ENCODE measurements around the gene ZFP36L2. TPM values are rescaled to one million over a fixed set of nuclear protein-coding genes. Genes with fewer than 3 reads are reported as not detected.

ZFP36L2 gene
- total and polyA plus RNA-seq, 9 of the 15 experiments (the other 6 are each of a cell fraction or from before 2014, with no cell fraction given), result 4.1 to 60.6 (median 20.3) TPM

GRCh38 chr2:43178055-43178598 lies 48.3 kb downstream of the ZFP36L2 start (continued):
- TF ChIP-seq MGA (IDR thresholded peaks at IDR 0.05) (no peak), PHF8 (IDR thresholded peaks at IDR 0.05; ENCODE audit: borderline replicate concordance, low read length) (no peak), MTA1 (IDR thresholded peaks at IDR 0.05; ENCODE audit: borderline replicate concordance) (peak; percentile 70; the same call in 1 of the 2 replicates), CBX8 (IDR thresholded peaks at IDR 0.05; ENCODE audit: borderline replicate concordance, extremely low read depth, low read depth, low read length, poor library complexity, severe bottlenecking) (no peak), NFATC3 (IDR thresholded peaks at IDR 0.05) (no peak; the same call in 1 of the 2 replicates), RB1 (IDR thresholded peaks at IDR 0.05; ENCODE audit: low read depth) (no peak), ZNF699 (CRISPR knock-in tag; IDR thresholded peaks at IDR 0.05; ENCODE audit: insufficient replicate concordance) (no peak), DDX20 (tag; IDR thresholded peaks at IDR 0.05; ENCODE audit: low read depth) (no peak; the same call in 1 of the 2 replicates), ZNF449 (CRISPR knock-in tag; IDR thresholded peaks at IDR 0.05) (peak; percentile 71; the same call in 1 of the 2 replicates), EP300 (IDR thresholded peaks at IDR 0.05; ENCODE audit: low read length) (peak; percentile 93), FOXK2 (conservative IDR thresholded peaks at IDR 0.05 in 1 of 2, IDR thresholded peaks at IDR 0.05 in 1 of 2; ENCODE audit: low read depth in 2 of 2) (no peak), FOXA3 (CRISPR knock-in tag; conservative IDR thresholded peaks at IDR 0.05 in 1 of 2, IDR thresholded peaks at IDR 0.05 in 1 of 2) (peak; percentile 25 to 93; a peak in 3 of 4 replicates), KLF16 (IDR thresholded peaks at IDR 0.05) (peak; percentile 85), ZNF311 (CRISPR knock-in tag; IDR thresholded peaks at IDR 0.05) (peak; percentile 89), PRMT5 (CRISPR knock-in tag; IDR thresholded peaks at IDR 0.05) (no peak), SMARCE1 (IDR thresholded peaks at IDR 0.05) (peak; percentile 95)

Data from K562 (cell line).